Neutrophil (primary cell): ENCODE results near the gene SLC27A3.

Source experiments
- H3K27ac ChIP-seq: fragments of 200-600 bp; sonication (generic); 2 replicates; pipeline ENCODE4 v1.5.1; 2016; ENCODE audit warnings: mild to moderate bottlenecking, moderate library complexity
- H3K27me3 ChIP-seq: fragments of 200-600 bp; sonication (generic); 2 replicates; pipeline ENCODE4 v1.6.0; 2016; ENCODE audit warnings: mild to moderate bottlenecking
- H3K36me3 ChIP-seq: fragments of 200-600 bp; sonication (generic); 2 replicates; pipeline ENCODE4 v1.5.1; 2017
- H3K4me1 ChIP-seq, 2 experiments: fragments of 200-600 bp in 1 of 2; sonication (generic) in 1 of 2; 1 replicate in 1 of 2; 2 replicates in 1 of 2; pipeline versions ENCODE4 v1.5.1 to v1.6.1; 2013 to 2016; ENCODE audit warnings: low read depth in 1 of 2, low read length in 1 of 2, mild to moderate bottlenecking in 1 of 2, moderate library complexity in 1 of 2; ENCODE audit not compliant: control insufficient read depth in 1 of 2, insufficient read depth in 1 of 2
- H3K4me3 ChIP-seq, 2 experiments: fragments of 200-600 bp in 1 of 2; sonication (generic) in 1 of 2; 1 replicate in 1 of 2; 2 replicates in 1 of 2; pipeline ENCODE4 v1.5.1; 2013 to 2016; ENCODE audit warnings: low read depth in 1 of 2, low read length in 1 of 2, mild to moderate bottlenecking in 1 of 2, moderate library complexity in 1 of 2
- H3K9me3 ChIP-seq: fragments of 200-600 bp; sonication (generic); 2 replicates; pipeline ENCODE4 v1.5.1; 2016
- CTCF ChIP-seq: fragments of 200-600 bp; sonication (generic); IDR thresholded peaks from 2 replicates; pipeline ENCODE4 v1.5.1; 2016; ENCODE audit warnings: antibody characterized with exemption

Gene SLC27A3

DNA sequence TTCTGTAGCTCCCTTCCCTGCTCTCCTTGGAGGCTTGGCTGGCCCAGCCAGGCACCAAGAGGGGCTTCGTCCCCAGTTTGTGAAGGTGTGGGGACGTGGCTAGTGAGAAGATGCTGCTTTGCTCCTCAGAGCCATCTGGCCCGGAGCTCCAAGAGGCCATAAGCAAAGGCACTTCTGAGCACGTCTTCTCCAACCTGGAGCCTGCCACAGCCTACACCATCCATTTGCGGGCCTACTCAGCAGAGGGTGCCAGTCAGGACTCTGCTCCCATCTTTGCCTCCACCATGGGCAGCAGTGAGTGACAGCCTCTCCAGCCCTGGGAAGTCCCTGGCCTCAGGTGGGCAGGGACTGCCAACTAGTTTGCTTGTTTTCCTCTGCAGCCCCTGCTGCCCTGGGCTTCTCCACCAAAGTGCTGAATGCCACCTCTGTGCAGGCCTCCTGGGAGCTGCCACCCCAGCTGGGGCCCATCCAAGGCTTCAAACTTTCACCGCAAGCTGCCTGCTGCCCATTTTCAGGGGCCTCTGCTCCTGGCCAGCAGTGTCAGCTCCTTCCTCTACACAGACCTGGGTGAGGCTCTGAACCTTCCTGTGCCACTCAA, 25.9 kb downstream of the SLC27A3 start:
- Histone ChIP-seq H3K27ac (no peak overlapping the region), H3K9me3 (no peaks in the 10 kb centered on the region), H3K27me3 (no peaks in the 10 kb centered on the region), H3K36me3 (peaks cover 12% of the 10 kb centered on the region), H3K4me1 (peaks cover 10 to 15% of the 10 kb centered on the region in 2 experiments), H3K4me3 (no peak overlapping the region)
- no peak for TF ChIP-seq CTCF

- Histone ChIP-seq H3K4me3 (no peak overlapping the region), H3K27ac (no peak overlapping the region), H3K9me3 (no peaks in the 10 kb centered on the region), H3K4me1 (peaks cover 17 to 23% of the 10 kb centered on the region in 2 experiments), H3K36me3 (peaks cover 14% of the 10 kb centered on the region), H3K27me3 (no peaks in the 10 kb centered on the region)
- TF ChIP-seq CTCF = no peak
These were observed 26.8 kb downstream of the SLC27A3 start for GRCh38 chr1:153801786-153802697.

DNA sequence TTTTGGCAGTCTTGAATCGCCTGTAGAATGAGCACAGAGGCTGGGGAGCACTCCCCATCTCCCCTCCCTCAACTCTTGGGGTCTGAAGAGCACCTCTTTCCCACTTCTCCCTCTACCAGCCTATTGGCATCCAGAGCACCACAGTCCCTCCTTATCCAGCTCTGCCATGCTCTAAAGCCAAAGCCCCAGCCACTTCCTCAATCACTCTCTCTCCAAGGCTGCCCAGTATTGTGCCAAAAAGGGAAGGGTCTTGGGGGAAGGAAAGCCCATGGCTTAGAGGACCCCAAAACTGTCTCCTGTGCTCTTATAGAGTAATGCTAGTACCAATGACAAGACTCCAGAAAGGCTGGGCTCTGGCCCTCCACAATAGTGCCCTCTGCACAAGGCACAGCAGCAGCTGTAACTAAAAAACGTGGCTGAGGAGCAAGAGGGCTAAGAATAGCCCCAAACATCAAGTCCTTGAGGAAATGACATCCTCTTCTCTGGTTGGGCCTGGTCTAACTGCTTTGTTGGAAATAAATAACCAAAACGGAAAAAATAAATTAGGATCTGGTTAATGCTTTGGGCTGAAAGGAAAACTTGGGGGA, 28.4 kb downstream of the SLC27A3 start:
- peaks cover 29% of the 10 kb centered on the region for H3K36me3 ChIP-seq
- no peak overlapping the region for H3K27ac ChIP-seq
- no peaks in the 10 kb centered on the region for H3K9me3 ChIP-seq
- TF ChIP-seq CTCF = no peak
- H3K4me3 ChIP-seq = no peak overlapping the region
- peaks cover 13 to 20% of the 10 kb centered on the region in 2 experiments for H3K4me1 ChIP-seq
- no peaks in the 10 kb centered on the region for H3K27me3 ChIP-seq

DNA sequence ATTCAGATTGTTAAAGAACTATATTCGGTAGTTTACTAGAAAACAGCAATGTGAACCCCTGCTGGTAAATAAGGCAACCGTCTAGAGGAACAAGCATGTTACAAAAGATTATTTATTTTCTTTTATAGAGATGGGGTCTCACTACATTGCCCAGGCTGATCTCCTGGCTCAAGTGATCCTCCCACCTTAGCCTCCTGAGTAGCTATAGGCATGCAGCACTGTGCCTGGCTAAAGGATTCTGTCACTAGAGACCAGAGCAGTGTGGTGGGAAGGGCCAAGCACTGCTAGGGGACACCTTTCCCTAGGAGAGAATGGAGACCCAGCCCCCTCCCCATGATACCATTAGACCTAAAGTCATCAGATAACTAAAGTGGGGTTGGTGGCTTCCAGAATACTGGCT, 28.9 kb downstream of the SLC27A3 start:
- Histone ChIP-seq H3K4me1 (peaks cover 13 to 20% of the 10 kb centered on the region in 2 experiments), H3K9me3 (no peaks in the 10 kb centered on the region), H3K4me3 (no peak overlapping the region), H3K27ac (no peak overlapping the region), H3K27me3 (no peaks in the 10 kb centered on the region), H3K36me3 (peaks cover 35% of the 10 kb centered on the region)
- TF ChIP-seq CTCF = no peak

DNA sequence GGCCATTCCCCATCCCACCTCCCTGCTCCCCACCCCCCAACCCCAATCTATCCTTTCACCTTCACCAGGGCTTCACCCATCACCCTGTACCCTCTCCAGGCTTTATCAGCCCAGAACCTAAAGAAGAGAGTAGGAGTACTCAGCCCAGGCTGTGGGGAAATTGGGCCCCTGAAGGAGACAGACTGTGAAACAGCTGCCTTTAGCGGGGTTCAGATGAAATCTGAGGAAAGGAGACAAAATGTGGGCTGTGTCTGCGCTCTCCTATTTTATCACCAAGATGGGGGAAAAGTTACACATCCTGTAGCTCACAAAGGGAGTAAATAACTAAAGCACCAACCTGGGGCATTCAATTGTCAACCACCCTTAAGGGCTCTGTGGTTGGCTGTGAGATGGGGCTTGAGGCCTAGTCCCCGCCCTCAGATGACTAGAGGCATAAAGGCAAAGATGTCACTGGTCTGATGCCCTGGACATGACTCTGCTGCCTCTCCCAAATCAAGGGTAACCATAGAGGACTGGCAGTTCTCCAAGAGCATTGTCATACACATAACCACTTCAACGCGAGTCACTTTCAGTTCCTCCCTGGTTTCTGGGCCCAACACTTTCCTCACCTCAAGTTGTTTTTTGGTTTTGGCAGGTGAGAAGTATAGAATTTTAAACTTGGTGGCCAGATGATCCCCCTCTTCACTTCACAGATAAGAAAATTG, 30.0 kb downstream of the SLC27A3 start:
- Histone ChIP-seq H3K27ac (peak overlapping the region; percentile 50), H3K27me3 (no peaks in the 10 kb centered on the region), H3K36me3 (peaks cover 40% of the 10 kb centered on the region), H3K9me3 (no peaks in the 10 kb centered on the region), H3K4me3 (no peak overlapping the region), H3K4me1 (peaks cover 13 to 20% of the 10 kb centered on the region in 2 experiments)
- no peak for TF ChIP-seq CTCF
